H9 (cell line): Measurements from ENCODE around the gene SLC38A9. TPM values are rescaled to one million over a fixed set of nuclear protein-coding genes. Genes with fewer than 3 reads are reported as not detected.

Source experiments
- DNase-seq: peaks from one replicate; pipeline ENCODE4 v3.0.0-alpha.2; 2017
- H2AFZ ChIP-seq: one replicate; pipeline ENCODE4 v1.6.1; 2013; ENCODE audit warnings: mild to moderate bottlenecking, low read length, control low read depth, moderate library complexity
- H2AK5ac ChIP-seq: 2 replicates; pipeline ENCODE4 v1.6.1; 2013; ENCODE audit warnings: low read length, control low read depth, mixed read lengths; ENCODE audit not compliant: insufficient read length
- H2BK120ac ChIP-seq: one replicate; pipeline ENCODE4 v1.6.1; 2013; ENCODE audit warnings: low read depth, mild to moderate bottlenecking, low read length, control low read depth, inconsistent platforms; ENCODE audit not compliant: poor library complexity, severe bottlenecking
- H2BK12ac ChIP-seq: 2 replicates; pipeline ENCODE4 v1.6.1; 2013; ENCODE audit warnings: low read length, control low read depth, mixed read lengths, low read depth; ENCODE audit not compliant: insufficient read length
- H2BK15ac ChIP-seq: 2 replicates; pipeline ENCODE4 v1.6.1; 2013; ENCODE audit warnings: low read depth, low read length, control low read depth
- H2BK20ac ChIP-seq: one replicate; pipeline ENCODE4 v1.6.1; 2013; ENCODE audit warnings: low read depth, mild to moderate bottlenecking, low read length, control low read depth, inconsistent platforms; ENCODE audit not compliant: poor library complexity, severe bottlenecking
- H2BK5ac ChIP-seq: 2 replicates; pipeline ENCODE4 v1.6.1; 2013; ENCODE audit warnings: low read length, control low read depth, mixed read lengths; ENCODE audit not compliant: insufficient read length
- H3K14ac ChIP-seq: 2 replicates; pipeline ENCODE4 v1.6.1; 2013; ENCODE audit warnings: low read length, control low read depth; ENCODE audit not compliant: insufficient read depth
- H3K18ac ChIP-seq: 2 replicates; pipeline ENCODE4 v1.6.1; 2013; ENCODE audit warnings: low read depth, mild to moderate bottlenecking, mixed read lengths, low read length, control low read depth; ENCODE audit not compliant: insufficient read length
- H3K23ac ChIP-seq: 2 replicates; pipeline ENCODE4 v1.6.1; 2013; ENCODE audit warnings: low read length, control low read depth, mixed read lengths, low read depth; ENCODE audit not compliant: insufficient read length
- H3K23me2 ChIP-seq: 2 replicates; pipeline ENCODE4 v1.6.1; 2013; ENCODE audit warnings: low read depth, mild to moderate bottlenecking, mixed read lengths, low read length, control low read depth; ENCODE audit not compliant: insufficient read length, poor library complexity, severe bottlenecking
- H3K27ac ChIP-seq: 2 replicates; pipeline ENCODE4 v1.5.1; 2013; ENCODE audit warnings: low read length, control low read depth, mixed read lengths, low read depth; ENCODE audit not compliant: insufficient read length
- H3K27me3 ChIP-seq: 2 replicates; pipeline ENCODE4 v1.6.1; 2013; ENCODE audit warnings: low read length, control low read depth, inconsistent platforms; ENCODE audit not compliant: insufficient read depth
- H3K4ac ChIP-seq: 2 replicates; pipeline ENCODE4 v1.6.1; 2013; ENCODE audit warnings: low read depth, mild to moderate bottlenecking, control low read depth, inconsistent platforms, low read length, moderate library complexity
- H3K4me1 ChIP-seq: 2 replicates; pipeline ENCODE4 v1.6.1; 2013; ENCODE audit warnings: low read length, control low read depth, inconsistent platforms; ENCODE audit not compliant: insufficient read depth
- H3K4me2 ChIP-seq: 2 replicates; pipeline ENCODE4 v1.6.1; 2013; ENCODE audit warnings: low read length, control low read depth, mixed read lengths; ENCODE audit not compliant: insufficient read length, insufficient read depth
- H3K56ac ChIP-seq: 2 replicates; pipeline ENCODE4 v1.6.1; 2013; ENCODE audit warnings: low read depth, mild to moderate bottlenecking, mixed read lengths, low read length, control low read depth; ENCODE audit not compliant: insufficient read length
- H3K79me1 ChIP-seq: 2 replicates; pipeline ENCODE4 v1.6.1; 2013; ENCODE audit warnings: low read depth, mild to moderate bottlenecking, moderate library complexity, low read length, control low read depth, inconsistent platforms; ENCODE audit not compliant: insufficient read depth, poor library complexity, severe bottlenecking
- H3K79me2 ChIP-seq: 2 replicates; pipeline ENCODE4 v1.6.1; 2013; ENCODE audit warnings: low read length, control low read depth, inconsistent platforms; ENCODE audit not compliant: insufficient read depth
- H3K9ac ChIP-seq: 2 replicates; pipeline ENCODE4 v1.6.1; 2013; ENCODE audit warnings: low read length, control low read depth, mixed read lengths; ENCODE audit not compliant: insufficient read length; ENCODE audit errors: extremely low read depth
- H3K9me3 ChIP-seq: one replicate; pipeline ENCODE4 v1.6.1; 2013; ENCODE audit warnings: low read depth, low read length, inconsistent platforms; ENCODE audit not compliant: control insufficient read depth
- H3T11ph ChIP-seq: one replicate; pipeline ENCODE4 v1.6.1; 2013; ENCODE audit warnings: mild to moderate bottlenecking, low read length, control low read depth, inconsistent platforms
- H4K20me1 ChIP-seq: one replicate; pipeline ENCODE4 v1.6.1; 2013; ENCODE audit not compliant: control insufficient read depth, insufficient read length, insufficient read depth
- H4K5ac ChIP-seq: 2 replicates; pipeline ENCODE4 v1.6.1; 2013; ENCODE audit warnings: low read depth, mild to moderate bottlenecking, mixed read lengths, low read length, control low read depth; ENCODE audit not compliant: insufficient read length
- H4K8ac ChIP-seq: replicated peaks from 2 replicates; pipeline ENCODE4 v1.6.1; 2013; ENCODE audit warnings: low read length, control low read depth, mixed read lengths, low read depth; ENCODE audit not compliant: insufficient read length
- H4K91ac ChIP-seq: 2 replicates; pipeline ENCODE4 v1.6.1; 2013; ENCODE audit warnings: low read depth, mild to moderate bottlenecking, moderate library complexity, mixed read lengths, low read length, control low read depth; ENCODE audit not compliant: insufficient read length
- H3K27ac Mint-ChIP-seq, 3 experiments: 2 replicates in 2 of 3; 3 replicates in 1 of 3; pipeline ENCODE4 v1.8.0; 2020 to 2021; ENCODE audit warnings: mixed read lengths in 3 of 3, mild to moderate bottlenecking in 1 of 3, moderate library complexity in 1 of 3
- H3K27me3 Mint-ChIP-seq: 2 replicates; pipeline ENCODE4 v1.8.0; 2021; ENCODE audit warnings: low read depth, mild to moderate bottlenecking, moderate library complexity, mixed read lengths
- H3K36me3 Mint-ChIP-seq, 3 experiments: 2 replicates in 2 of 3; 3 replicates in 1 of 3; pipeline ENCODE4 v1.8.0; 2020 to 2021; ENCODE audit warnings: low read depth in 3 of 3, mixed read lengths in 3 of 3; ENCODE audit not compliant: insufficient read depth in 1 of 3
- H3K4me1 Mint-ChIP-seq, 2 experiments: 2 replicates each; pipeline ENCODE4 v1.8.0; 2020; ENCODE audit warnings: mixed read lengths in 2 of 2
- H3K4me3 Mint-ChIP-seq, 2 experiments: 2 replicates in 1 of 2; 3 replicates in 1 of 2; pipeline ENCODE4 v1.8.0; 2020 to 2021; ENCODE audit warnings: mild to moderate bottlenecking in 2 of 2, mixed read lengths in 2 of 2, moderate library complexity in 1 of 2
- H3K9me3 Mint-ChIP-seq, 2 experiments: 2 replicates in 1 of 2; 3 replicates in 1 of 2; pipeline ENCODE4 v1.8.0; 2020; ENCODE audit warnings: mild to moderate bottlenecking in 2 of 2, mixed read lengths in 2 of 2, moderate library complexity in 1 of 2
- CTCF ChIP-seq: fragments of 200-600 bp; sonication (generic); conservative IDR thresholded peaks from 3 replicates; pipeline ENCODE4 v1.8.0; 2021; ENCODE audit warnings: antibody characterized with exemption, mild to moderate bottlenecking
- WGBS: extraction: QIAGEN DNeasy Blood & Tissue Kit; methylation state at CpG from one replicate; pipeline ENCODE4 v1.1.7; 2013; ENCODE audit warnings: missing lambda C conversion rate, low lambda C conversion rate, mixed read lengths; ENCODE audit not compliant: insufficient read length; ENCODE audit errors: extremely low coverage; 5-methylcytosine and 5-hydroxymethylcytosine counted together
- total RNA-seq: library from RNA; stranded (reverse); gene quantifications from 2 replicates; pipeline ENCODE4 v1.2.1, GENCODE V29; 2021

The SLC38A9 gene
- total RNA-seq, 1 experiment from 2014 or later, result 48.5 TPM

- no peak overlapping the region for H3K14ac ChIP-seq
- no peak overlapping the region for H3K4ac ChIP-seq
- H3K9me3 ChIP-seq, result no peaks in the 10 kb centered on the region
- no peak overlapping the region for H3K9ac ChIP-seq
- H4K5ac ChIP-seq, result no peak overlapping the region
- H4K8ac ChIP-seq, result no peak overlapping the region
- Mint-ChIP-seq H3K36me3 (peaks cover 2 to 13% (median 13%) of the 10 kb centered on the region in 3 experiments; a peak in 6 of 7 replicates), H3K27me3 (no peaks in the 10 kb centered on the region), H3K4me3 (no peak overlapping the region), H3K27ac (no peak overlapping the region), H3K4me1 (peaks cover 17 to 21% of the 10 kb centered on the region in 2 experiments), H3K9me3 (peaks cover 5 to 8% of the 10 kb centered on the region in 2 experiments; a peak in 3 of 5 replicates)
- WGBS, result no CpG with 5 or more reads among the region's 5 CpGs
- H3K23ac ChIP-seq, result no peak overlapping the region
- no peak for DNase-seq
- H4K91ac ChIP-seq, result no peak overlapping the region
- no peak overlapping the region for H2AK5ac ChIP-seq
- H2BK12ac ChIP-seq, result no peak overlapping the region
- TF ChIP-seq CTCF, result no peak
- H3K56ac ChIP-seq, result no peak overlapping the region
- no peaks in the 10 kb centered on the region for H3K23me2 ChIP-seq
- H2BK15ac ChIP-seq, result no peak overlapping the region
- no peaks in the 10 kb centered on the region for H3K79me1 ChIP-seq
- H3K79me2 ChIP-seq, result no peaks in the 10 kb centered on the region
- no peak overlapping the region for H2AFZ ChIP-seq
- H2BK5ac ChIP-seq, result no peak overlapping the region
- no peaks in the 10 kb centered on the region for H4K20me1 ChIP-seq
- H3K27ac ChIP-seq, result no peak overlapping the region
- H3K27me3 ChIP-seq, result no peaks in the 10 kb centered on the region
- no peaks in the 10 kb centered on the region for H3K4me1 ChIP-seq
- H3K18ac ChIP-seq, result no peak overlapping the region
- H2BK20ac ChIP-seq, result no peak overlapping the region
- H3T11ph ChIP-seq, result no peak overlapping the region
- no peak overlapping the region for H3K4me2 ChIP-seq
- no peak overlapping the region for H2BK120ac ChIP-seq
Observed at GRCh38 chr5:55618318-55618717, 93.8 kb downstream of the SLC38A9 start.
